Measurements from ENCODE around the gene WNT9A. TPM values are rescaled to one million over a fixed set of nuclear protein-coding genes. Genes with fewer than 3 reads are reported as not detected.

WNT9A gene
- total and polyA plus RNA-seq, 2 of the 4 experiments (the other 2 are of a cell fraction), result 0.18 to 0.36 TPM

DNA sequence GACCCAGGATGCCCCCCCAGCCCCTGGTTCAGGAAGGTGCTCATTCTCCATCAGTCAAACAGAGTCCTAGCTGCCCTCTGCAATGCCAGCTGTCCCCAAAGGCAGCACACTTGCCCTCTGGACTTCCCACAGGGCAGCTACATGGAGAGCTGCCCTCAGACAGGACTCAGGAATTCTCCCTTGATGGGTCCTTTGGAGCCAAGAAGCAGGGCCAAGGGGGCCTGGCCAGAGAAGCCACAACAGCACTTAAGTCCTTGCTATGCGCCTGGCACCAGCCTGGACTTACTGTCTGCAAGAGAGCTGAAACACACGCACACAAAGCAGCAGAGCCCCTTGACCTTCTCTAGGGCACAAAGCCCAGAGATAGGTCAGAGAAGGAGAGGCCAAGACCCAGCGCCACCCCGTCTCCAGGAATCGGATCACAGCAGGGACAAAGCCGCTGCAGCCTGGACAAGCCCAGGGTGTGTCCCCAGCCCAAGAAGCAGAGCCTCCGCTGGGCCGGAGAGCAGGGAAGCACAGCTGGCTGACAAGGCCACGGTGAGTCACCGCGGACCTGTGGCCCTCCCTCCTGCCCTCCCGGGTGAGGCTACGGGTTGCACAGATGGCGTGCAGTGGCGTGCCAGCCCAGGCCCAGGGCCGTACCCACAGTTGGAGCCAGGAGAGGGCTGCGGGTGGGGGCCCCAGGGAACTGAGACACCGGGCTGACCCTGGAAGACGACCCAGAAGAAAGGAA lies 1.7 kb downstream of the WNT9A start:
- Histone ChIP-seq H3K4me2 (ENCODE audit: low read depth, low read length) (no peak overlapping the region; the same call in 1 of the 2 replicates), H2BK5ac (ENCODE audit: low read depth, low read length, poor library complexity, severe bottlenecking) (no peak overlapping the region), H2BK15ac (ENCODE audit: low read depth, low read length) (no peak overlapping the region), H3K27me3 (ENCODE audit: control insufficient read depth, insufficient read depth, low read length) (no peaks in the 10 kb centered on the region; the same call in 1 of the 2 replicates), H2AFZ (replicated peaks; ENCODE audit: low read length, poor library complexity) (peak overlapping the region; percentile 15), H2AK5ac (ENCODE audit: low read depth, low read length) (no peak overlapping the region), H3K4me1 (ENCODE audit: control insufficient read depth, insufficient read depth, low read length) (peaks cover 6% of the 10 kb centered on the region; the same call in 1 of the 2 replicates), H3K4ac (ENCODE audit: low read depth, low read length) (no peak overlapping the region), H2BK120ac (ENCODE audit: low read depth, low read length) (no peak overlapping the region), H3K14ac (replicated peaks; ENCODE audit: low read depth, low read length) (no peak overlapping the region), H3K79me1 (ENCODE audit: low read depth in 1 of 2, low read length in 2 of 2) (no peaks in the 10 kb centered on the region), H2BK20ac (ENCODE audit: low read depth, low read length) (no peak overlapping the region), H4K8ac (ENCODE audit: low read depth in 2 of 2, low read length in 2 of 2) (no peak overlapping the region), H3K4me3 (ENCODE audit: insufficient read depth, low read depth, low read length) (no peak overlapping the region), H3K56ac (ENCODE audit: extremely low read depth, insufficient read depth, low read length) (no peak overlapping the region), H4K91ac (ENCODE audit: insufficient read depth, low read depth, low read length) (no peak overlapping the region), H3K18ac (ENCODE audit: low read depth, low read length) (no peak overlapping the region), H4K20me1 (ENCODE audit: insufficient read depth, low read length) (no peaks in the 10 kb centered on the region), H4K5ac (ENCODE audit: low read depth, low read length) (no peak overlapping the region), H3K9ac (ENCODE audit: low read depth, low read length) (no peak overlapping the region), H3K9me1 (ENCODE audit: insufficient read depth, low read length) (no peaks in the 10 kb centered on the region), H2AK9ac (replicated peaks; ENCODE audit: low read depth, low read length, poor library complexity) (no peak overlapping the region), H3K23ac (ENCODE audit: low read depth, low read length) (no peak overlapping the region), H3K27ac (ENCODE audit: insufficient read depth, low read length) (no peak overlapping the region), H3K36me3 (ENCODE audit: control insufficient read depth, insufficient read depth, low read length) (no peaks in the 10 kb centered on the region), H3K9me3 (ENCODE audit: control insufficient read depth, insufficient read depth, low read length) (no peaks in the 10 kb centered on the region)
- dilution Hi-C loops (cut with HindIII; ENCODE audit: low sequenced_read_pairs, unreplicated experiment) (no loop called here), intact Hi-C loops (cut with micrococcal nuclease) (loop anchor here (1.0 to 10.0 kb wide), 6 partner anchors 136 to 465 kb away; partner anchors contain the start of gene ARF1), in situ Hi-C loops (cut with MboI; ENCODE audit: low sequenced_read_pairs) (loop anchor here (5.0 to 25.0 kb wide), 2 partner anchors 184 to 459 kb away; no protein-coding TSS in a partner anchor)
- ChIA-PET POLR2A (ENCODE audit: unreplicated experiment) (no interaction called here), CTCF (interaction anchor here (1.5 kb wide), 1 partner anchor 183 kb away, joined by 7 read pairs; no protein-coding TSS in a partner anchor)
- DNase-seq, result peak; percentile 51
- ATAC-seq (ENCODE audit: low read depth), result peak; percentile 8; the same call in 1 of the 2 replicates
- BruUV-seq (replicated peaks), result no TSS peak
- TF ChIP-seq MAZ (IDR thresholded peaks at IDR 0.05; ENCODE audit: borderline replicate concordance, low read depth, low read length), result peak; percentile 17; the same call in 1 of the 2 replicates
- TF ChIP-seq MAFK (IDR thresholded peaks at IDR 0.05; ENCODE audit: low read depth, low read length), result no peak
- no peak for TF ChIP-seq CEBPB (IDR thresholded peaks at IDR 0.05; ENCODE audit: low read depth, low read length)
- 0 out of 2 replicates have a peak, but pooled peaks have one; percentile 3 for TF ChIP-seq FOS (IDR thresholded peaks at IDR 0.05; ENCODE audit: low read depth, low read length)
- no peak for TF ChIP-seq MXI1 (IDR thresholded peaks at IDR 0.05; ENCODE audit: borderline replicate concordance, low read depth, low read length)
- TF ChIP-seq CHD1 (IDR thresholded peaks at IDR 0.05; ENCODE audit: low read depth, low read length), result no peak
- TF ChIP-seq BHLHE40 (IDR thresholded peaks at IDR 0.05; ENCODE audit: low read depth, low read length), result no peak
- TF ChIP-seq, protein P1, sequence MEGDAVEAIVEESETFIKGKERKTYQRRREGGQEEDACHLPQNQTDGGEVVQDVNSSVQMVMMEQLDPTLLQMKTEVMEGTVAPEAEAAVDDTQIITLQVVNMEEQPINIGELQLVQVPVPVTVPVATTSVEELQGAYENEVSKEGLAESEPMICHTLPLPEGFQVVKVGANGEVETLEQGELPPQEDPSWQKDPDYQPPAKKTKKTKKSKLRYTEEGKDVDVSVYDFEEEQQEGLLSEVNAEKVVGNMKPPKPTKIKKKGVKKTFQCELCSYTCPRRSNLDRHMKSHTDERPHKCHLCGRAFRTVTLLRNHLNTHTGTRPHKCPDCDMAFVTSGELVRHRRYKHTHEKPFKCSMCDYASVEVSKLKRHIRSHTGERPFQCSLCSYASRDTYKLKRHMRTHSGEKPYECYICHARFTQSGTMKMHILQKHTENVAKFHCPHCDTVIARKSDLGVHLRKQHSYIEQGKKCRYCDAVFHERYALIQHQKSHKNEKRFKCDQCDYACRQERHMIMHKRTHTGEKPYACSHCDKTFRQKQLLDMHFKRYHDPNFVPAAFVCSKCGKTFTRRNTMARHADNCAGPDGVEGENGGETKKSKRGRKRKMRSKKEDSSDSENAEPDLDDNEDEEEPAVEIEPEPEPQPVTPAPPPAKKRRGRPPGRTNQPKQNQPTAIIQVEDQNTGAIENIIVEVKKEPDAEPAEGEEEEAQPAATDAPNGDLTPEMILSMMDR (conservative IDR thresholded peaks at IDR 0.05; ENCODE audit: low read depth, low read length), result no peak
- WGBS, 2 experiments (ENCODE audit: extremely low coverage in 2 of 2, insufficient read length in 1 of 2), result 83% methylated on average over 1 of the region's 19 CpGs; no CpG with 5 or more reads in 1 of the 2 experiments
